Femur (tissue), 1 donor: ENCODE data around the gene ADARB1.

ENCODE experiments used
- DNase-seq: peaks from one replicate; pipeline ENCODE4 v3.0.0-alpha.2; 2017

Gene ADARB1

DNA sequence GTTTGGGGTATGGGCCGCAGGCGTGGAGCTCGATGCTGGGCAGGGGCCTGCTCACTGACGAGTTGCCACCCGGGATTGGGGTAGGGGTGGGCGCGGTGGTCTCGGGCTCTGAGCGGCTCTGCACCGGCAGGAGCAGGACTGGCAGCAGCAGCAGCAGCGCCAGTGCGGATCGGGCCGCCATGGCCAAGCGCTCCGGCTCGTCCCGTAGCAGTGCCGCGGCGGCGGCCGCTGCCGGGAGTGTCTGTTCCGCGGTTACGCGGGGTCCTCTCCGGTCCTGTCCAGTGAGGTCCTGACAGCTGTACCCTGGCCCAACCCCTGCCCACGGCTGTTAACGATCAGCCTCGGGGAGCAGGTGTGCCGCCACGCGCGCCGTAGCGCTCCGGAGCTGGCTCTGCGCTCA is 26.5 kb downstream of the ADARB1 start:
- no peak for DNase-seq

DNA sequence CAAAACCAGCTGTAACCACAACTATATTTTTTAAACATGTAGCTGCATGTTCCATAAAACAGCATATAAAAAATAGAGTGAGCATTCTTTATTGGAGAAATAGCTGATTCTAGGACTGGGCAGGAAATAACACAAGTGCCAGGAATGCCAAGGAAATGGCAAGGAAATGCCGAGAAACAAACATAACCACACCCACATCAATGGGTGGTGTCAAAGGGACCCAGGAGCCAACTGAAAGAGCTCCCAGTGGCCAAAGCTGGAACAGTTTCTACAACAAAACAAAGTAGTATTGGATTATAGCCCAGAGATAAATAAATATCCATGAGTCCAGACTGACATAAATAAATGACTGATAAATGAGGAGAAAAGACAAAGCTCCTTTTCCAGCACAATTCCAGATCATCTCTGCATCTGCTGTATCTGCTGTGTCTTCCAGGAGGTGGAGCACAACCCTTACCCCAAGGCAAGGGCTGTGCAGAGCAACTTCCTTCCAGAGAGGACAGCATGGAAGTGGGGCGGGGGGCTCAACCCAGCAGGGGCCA is 28.1 kb downstream of the ADARB1 start:
- no peak for DNase-seq

DNA sequence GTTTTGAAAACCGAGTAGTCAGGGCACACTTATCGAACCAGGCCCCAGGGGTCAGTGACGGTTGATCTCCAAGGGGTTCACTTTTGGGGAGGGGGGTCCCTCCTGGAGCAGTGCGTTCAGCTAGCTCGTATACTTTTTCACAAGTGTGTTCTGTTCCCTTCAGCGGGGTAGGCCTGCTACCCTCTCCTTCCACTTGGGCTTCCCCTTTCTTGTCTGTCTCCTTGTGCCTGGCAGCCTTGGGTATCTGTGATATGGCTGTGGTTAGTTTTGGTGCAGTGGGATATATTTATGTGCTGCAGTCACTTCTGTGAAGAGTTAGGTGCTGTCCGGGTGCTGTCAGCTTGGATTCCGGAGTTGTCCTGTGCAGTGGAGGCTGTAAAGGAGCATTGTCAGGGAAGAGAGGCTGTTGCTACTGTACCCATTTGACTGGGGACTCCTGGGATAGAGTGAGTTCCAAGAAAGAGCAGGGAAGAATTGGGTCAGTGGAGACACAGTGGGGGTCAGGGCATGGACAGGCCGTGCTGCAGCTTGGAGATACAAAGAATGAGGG is 29.7 kb downstream of the ADARB1 start:
- DNase-seq, result no peak

DNA sequence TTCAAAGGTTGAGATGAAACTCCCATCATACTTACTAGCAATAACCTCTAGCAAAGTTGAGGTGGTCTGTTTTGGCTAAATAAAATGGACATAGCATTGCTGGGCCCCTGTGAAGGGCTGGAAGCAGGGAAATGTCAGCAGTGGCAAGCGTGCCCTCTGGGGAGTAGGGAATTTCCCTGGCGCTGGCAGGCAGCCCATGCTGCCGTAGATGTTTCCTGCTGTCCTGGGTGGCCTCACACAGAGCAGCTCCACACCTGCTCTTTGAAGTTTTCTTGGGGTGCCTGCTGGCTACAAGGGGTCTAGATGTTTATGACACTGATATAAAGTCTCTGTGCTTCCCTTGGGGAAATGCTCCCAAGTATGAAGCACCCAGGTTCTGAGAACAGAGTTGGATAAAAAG is 30.2 kb downstream of the ADARB1 start:
- no peak for DNase-seq

DNA sequence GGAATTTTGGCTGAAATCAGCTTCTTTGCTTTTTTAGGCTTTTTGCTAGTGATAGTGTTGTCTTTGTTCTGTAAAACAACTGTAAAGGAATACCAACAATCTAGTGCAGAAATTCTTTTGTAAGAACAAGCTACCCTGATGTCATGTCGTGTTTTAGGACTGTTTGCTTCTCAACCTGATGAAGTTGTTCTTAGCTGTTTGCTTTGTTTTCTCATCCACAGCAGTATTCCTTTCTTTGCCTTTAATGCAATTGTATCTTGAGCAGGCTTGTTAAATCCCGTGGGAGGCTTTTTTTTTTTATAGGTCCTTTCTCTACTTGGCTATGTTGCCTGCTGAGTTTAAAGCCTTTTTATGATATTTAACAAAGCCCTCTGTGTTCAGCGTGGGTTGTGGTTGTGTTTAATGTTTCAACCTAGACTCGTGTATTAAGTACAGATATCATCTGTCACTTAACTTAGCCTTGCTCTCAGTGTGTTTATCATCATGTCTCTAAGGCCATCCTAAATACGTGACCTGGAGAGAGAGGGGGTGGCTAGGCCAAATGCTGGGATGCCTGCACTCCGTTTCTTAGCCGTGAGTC is 31.6 kb downstream of the ADARB1 start:
- no peak for DNase-seq

DNA sequence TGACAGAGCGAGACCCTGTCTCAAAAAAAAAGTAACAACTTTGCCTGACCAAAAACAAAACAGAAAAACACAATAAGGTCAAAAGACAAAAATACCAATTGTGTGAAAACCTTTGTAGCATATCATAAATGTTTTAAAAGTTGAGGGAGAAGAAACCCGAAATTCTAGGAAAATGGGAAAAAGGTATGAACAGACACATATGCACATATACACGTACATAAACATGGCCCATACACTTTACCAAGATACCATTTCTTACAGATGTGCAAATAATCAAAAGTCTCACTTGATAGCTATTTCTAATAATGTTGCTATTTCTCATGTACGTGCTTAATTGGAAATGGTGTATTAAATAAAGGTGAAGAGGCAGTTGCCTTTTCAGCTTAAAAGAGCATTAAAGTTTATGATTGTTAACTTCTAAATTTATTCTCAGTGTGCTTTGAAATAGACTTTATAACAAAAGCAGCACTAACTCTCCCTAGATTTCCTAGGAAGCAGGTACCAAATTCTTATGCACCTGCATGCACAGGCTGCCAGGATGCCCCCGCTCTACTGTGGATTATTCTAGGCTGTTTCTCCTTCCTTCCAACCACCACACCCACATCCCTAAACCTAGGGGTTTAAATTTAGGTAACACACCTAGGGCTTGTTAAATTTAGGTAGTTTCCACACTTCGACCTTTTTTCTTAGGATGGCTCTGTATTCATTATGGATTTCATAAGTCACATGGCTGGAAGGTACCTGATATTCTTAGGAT is 33.8 kb downstream of the ADARB1 start:
- no peak for DNase-seq

DNA sequence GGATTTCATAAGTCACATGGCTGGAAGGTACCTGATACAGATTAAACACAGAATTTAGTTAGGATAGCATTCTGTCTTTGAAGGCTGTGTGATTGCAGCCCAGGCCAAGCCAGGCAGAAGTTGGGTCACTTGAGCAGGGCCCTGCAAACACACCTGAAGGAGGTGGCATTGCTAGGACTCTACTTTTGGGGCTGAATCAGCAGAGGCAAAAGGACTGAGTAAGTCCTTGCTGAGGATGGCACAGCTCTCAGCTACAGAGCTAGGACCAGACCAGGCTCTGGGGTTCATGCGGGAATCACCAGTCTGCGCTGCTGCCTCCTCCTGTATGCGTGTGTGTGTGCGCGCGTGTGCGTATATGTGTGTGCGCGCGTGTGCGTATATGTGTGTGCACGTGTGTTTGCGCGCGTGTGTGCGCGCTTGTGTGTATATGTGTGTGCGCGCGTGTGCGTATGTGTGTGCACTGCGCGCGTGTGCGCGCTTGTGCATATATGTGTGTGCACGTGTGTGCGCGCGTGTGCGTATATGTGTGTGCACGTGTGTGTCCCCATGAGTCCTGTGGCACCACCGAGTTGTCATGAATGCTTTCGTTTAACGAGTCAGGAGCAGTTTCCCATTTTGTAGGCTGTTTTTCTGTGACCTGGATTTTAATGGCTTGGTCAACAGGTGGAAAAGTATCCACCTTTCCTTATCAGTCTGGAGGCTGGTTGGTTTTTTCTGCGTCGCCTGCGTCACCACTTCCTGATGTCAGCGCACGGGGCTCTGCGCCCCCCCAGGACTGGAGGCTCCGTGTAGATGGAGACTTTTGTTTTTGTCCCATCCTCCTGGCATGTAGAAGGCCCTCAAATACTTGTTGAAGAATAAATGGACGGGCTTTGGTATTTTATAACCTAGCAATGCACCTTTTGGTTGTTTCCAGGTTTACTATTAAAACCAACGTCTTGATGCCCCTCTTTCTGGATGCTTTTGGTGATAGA is 34.7 kb downstream of the ADARB1 start:
- DNase-seq, result no peak

DNA sequence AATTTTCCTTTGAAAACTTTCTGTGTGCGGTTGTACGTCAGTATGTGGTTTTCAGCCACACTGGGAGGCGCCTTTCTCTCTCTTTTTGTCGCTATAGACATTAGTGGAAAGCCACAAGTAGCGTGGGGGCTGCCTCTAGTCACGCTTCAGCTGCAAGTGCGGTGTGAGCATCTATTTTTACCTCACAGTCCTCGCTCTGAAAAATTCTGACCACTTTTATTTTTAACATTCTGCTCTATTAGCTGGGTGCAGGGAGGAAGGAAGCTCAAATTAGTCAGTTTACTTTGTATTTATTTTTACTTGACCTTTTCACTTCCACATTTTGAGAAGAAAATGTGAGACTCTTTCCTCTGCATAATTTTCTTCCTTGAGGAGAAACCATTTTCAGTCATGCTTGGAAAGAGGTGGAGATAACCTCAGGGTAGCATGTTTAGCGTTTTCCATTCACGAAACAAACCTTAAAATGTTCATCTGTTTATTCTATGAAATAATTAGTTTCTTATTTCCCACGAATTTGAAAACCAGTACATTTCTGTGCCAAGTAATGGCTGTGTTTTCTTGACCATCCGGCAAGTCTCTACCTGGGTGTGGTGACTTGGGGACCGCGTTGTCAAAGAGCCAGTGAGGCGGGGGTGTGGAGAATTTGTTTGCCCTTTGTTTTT is 35.6 kb downstream of the ADARB1 start:
- DNase-seq, result peak; percentile 60

DNA sequence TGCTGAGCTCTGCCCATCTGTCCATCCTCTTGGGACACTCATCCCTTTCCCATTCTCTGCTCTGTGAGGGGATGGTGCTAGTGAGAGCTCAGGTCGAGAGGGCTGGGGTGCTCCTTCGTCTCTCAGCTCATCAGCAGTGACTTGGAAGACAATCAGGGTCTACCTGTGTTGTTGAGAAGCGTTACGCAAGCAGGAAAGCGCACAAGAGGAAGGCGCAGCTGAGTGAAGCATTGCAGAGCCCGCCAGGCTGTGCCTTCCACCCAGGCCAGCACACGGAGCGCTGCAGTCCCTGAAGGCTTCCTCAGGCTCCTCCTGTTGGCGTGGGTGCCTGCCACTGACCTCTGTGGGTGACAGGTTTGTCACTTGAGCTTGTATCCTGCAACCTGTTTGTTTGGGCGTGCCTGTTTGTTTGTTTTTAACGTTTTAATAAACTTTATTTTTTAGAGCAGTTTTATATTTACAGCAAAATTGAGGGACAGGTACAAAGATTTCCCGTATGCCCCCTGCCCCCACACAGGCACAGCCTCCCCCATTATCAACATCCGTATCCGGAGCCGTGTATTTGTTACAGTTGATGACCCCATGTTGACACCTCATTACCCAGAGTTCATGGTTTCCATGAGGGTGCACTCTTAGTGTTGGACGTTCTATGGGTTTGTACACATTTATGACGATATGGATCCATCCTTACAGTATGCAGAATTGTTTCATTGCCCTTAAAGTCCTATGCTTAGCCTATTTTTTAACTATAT is 36.7 kb downstream of the ADARB1 start:
- no peak for DNase-seq

DNA sequence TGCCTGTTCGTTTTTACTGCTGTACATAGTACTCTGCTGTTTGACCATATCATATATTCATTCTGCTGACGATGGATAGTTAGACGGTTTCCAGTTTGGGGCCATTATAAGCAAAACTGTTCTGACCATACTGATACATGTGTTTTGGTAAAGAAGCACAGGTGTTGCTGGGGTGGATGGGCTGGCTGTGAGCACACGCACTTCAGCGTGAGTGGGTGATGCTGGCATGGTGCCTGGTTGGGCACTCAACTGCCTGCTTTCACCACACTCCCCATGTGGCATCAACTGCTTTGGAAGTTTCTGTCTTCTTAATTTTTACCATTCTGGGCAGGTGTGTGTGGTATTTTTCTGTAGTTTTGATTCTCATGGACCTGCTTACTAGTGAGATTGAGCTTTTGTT is 37.3 kb downstream of the ADARB1 start:
- no peak for DNase-seq

DNA sequence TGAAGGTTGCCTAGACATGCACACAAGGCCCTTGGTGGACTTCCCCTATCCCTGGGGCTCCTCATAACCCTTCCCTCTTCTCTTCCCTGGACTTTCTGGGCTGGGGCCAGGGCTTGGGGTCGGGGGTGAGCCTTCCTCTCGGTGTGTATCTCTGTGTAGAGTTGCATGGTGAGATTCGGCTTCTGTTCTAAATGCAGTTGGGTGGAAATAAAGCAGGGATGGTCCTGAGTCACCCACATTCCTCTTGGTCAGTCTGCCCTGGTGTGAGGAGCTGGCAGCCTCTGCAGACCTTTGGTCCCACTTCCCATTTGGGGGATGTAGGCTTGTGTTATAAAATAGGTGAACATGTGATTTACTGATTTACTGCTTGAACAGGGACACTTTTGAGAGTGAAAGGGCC is 38.0 kb downstream of the ADARB1 start:
- DNase-seq, result no peak

DNA sequence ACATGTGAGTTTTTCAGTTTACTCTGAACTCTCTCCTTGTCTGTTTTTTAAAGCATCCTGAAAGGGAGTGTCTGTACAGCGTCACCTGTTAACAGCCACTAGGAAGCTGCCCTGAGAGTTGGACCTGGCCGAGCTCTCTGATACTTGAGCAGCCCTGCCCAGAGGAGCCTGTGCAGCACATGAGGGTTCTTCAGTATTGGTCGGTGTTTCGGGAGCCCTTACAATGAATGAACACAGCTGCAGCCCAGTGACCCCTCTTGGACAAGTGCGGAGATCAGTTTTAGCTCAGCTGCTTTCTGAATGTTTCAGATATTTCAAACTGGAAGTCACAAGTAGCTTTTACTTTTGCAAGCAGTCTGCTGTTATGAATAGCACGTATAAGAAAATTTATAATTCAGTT is 39.2 kb downstream of the ADARB1 start:
- DNase-seq, result peak; percentile 31

DNA sequence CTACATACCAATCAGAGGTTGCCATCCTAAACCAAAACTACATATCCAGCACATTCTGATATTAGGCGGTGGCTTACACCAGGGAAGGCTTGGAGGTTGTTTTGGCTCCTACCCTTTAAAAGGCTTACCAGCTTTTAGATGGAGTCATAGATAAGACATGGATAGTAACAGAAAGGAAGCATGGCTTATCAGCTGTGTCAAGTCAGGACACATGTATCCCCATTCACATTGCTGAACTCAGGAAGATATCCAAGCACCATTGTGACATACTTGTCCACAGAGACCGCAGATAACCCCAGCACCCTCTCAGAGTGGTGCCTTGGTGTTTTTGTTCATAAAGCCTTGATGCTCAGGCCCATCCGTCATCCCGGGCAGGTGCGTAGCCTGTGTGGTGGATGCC is 39.7 kb downstream of the ADARB1 start:
- no peak for DNase-seq

DNA sequence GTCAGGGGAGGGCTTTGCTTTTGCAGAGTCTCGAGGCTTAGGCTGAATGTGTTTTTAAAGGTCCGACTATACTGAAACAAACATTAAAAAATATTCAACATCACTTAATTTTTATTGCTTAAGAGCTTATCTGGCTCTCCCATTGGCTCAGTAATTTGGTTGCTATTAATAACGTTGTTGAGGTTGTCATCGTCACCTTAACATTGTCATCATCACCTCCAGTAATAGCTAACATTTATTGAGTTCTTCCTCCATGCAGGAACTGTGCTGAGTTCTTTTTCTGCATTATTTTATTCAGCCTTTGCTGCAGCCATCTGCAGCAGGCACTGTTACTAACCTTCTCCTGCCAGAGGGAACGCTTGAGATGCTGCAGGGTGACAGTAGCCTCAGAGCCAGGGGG is 40.1 kb downstream of the ADARB1 start:
- no peak for DNase-seq

DNA sequence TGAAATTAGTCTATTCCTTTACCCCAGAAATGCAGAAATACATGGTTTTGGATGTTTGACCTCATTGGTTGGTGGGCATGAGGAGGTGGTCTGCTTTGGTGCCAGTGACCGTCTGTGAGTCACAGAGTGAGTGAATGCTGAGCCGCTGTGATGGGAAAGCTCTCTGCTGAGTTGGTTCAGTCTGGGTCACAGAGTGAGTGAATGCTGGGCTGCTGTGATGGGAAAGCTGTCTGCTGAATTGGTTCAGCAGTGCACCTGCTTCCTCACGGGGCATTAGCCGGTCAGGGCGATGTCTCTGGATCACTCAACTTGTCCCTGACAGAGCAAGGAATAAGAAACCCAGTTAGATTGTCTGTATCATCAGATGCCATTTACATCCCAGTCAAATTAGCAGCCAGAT is 40.8 kb downstream of the ADARB1 start:
- DNase-seq, result no peak

DNA sequence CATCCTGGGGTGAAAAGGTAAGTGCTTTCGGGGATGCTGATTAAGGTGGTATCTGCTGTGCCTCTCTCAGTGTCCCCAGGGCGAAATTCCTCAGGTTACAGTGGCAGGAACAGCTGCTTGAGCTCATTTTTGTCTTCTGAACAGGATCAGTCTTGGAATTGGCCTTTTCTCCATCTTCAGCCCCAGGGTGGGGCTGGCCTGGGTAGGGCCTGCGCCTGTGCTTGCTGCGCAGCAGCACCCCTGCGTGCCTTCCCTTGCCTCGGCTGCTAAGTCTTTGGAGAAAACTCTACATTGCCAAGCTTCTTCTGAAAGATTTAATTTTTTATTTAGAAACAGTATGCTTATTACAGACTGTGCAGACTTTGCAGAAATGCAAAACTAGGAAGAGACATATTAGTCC is 41.7 kb downstream of the ADARB1 start:
- no peak for DNase-seq

DNA sequence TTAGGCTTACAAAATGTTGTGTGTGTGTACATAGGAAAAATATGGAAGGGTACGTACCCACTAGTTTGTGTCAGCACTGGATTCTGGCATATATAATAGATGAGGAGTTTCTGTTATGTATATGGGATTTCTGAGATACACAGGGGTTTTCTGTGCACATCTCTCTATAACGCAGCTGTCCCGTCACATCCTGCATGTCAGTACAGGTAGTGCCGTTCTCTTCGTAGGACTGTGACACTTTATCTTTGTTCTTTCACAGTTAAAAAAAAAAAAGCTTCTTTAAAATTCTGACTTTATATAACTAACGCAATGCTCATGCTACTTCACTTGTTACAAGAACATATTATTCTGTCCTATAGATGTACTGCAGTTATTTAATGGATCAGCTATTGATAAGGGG is 42.9 kb downstream of the ADARB1 start:
- DNase-seq, result no peak

DNA sequence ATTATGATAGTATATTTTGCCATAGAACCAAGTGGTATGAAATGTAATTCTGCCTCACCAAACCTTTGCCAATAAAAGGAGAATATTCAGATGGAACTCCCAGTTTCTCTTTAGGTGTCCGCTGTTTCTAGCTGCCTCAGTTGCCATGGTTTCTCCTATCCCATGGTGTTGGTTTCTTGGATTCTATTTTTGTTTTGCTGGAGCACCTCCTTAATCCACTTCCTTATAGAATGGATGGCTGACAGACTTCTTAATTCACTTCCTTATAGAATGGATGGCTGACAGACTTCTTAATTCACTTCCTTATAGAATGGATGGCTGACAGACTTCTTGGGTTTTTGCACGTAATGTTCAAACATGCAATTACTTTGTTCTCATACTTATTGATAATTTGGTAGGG is 43.7 kb downstream of the ADARB1 start:
- no peak for DNase-seq

DNA sequence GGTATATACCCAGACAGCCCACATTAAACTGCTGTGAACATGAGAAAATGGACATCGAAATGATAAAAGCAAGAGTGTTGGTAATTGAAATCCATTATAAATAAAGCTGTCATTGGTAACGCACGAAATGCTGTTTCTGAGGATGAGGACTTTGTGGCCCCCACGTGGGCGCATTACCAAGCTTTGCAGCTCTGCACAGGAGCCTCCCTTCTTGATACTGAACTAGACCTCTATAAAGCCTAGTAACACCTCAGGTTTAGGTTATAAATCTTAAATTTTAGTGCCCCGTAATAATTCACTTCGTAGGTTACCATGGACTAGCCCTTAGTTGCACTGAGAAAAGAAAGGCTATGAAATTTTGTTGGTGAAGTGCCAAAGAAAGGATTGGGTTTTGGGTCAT is 45.4 kb downstream of the ADARB1 start:
- no peak for DNase-seq

DNA sequence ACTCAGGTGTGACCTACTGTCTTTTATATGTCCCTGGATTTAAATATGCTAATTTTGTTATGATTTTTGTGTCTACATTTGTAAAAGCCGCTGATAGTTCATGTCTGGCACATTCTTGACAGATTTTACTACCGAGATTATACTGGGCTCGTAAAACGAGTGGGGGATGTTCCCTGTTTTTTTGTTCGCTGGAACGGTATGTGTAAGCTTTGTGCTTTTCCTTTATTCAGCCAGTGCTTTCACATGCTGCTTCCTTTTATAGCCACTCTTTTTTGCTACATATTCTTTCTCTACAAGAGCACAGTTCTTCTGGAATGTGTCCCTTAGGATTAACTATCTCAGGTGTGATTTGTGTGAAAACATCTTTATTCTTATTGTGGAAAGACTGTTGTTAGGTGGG is 46.6 kb downstream of the ADARB1 start:
- DNase-seq, result no peak

DNA sequence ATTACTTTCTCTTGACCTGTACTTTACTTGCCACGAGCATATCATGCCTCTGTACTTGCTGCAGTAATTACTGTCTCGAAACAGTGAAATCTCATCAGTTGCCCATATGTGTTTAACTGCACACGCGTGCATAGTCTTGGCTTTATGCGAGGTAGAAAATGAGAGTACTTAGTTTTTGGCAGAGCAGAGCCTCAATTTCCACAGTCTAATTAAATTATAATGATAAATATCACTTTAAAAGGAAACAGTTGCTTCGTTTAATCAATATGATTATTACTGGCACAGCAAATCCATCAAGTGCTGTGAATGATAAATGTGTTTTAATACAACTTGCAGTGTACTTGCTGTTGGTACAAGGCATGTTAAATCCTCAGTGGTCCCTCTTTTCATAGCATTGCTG is 47.6 kb downstream of the ADARB1 start:
- DNase-seq, result no peak
